Natural killer cell (primary cell): Measurements from ENCODE around the gene ATP5F1B. TPM values are rescaled to one million over a fixed set of nuclear protein-coding genes. Genes with fewer than 3 reads are reported as not detected.

ENCODE experiments used
- ATAC-seq, 3 donors: fragments of 150-1000 bp in 2 of 3; fragments of 200-7000 bp in 1 of 3; cut with Tn5 transposase; 1 replicate in 1 of 3; 2 replicates in 2 of 3; pipeline ENCODE4 v1.10.0; 2021; ENCODE audit warnings: mild to moderate bottlenecking in 2 of 3, moderate library complexity in 2 of 3
- DNase-seq, 2 donors: peaks; one replicate each; pipeline versions ENCODE4 v3.0.0 to v3.0.0-alpha.2; 2013 to 2021; ENCODE audit warnings: mixed read lengths in 1 of 2
- H3K27ac ChIP-seq: one replicate; pipeline ENCODE4 v1.5.1; 2013; ENCODE audit warnings: mild to moderate bottlenecking, low read length
- H3K27me3 ChIP-seq: one replicate; pipeline ENCODE4 v1.6.1; 2013; ENCODE audit warnings: low read length; ENCODE audit not compliant: control insufficient read depth, insufficient read depth
- H3K36me3 ChIP-seq: one replicate; pipeline ENCODE4 v1.6.1; 2013; ENCODE audit warnings: low read length; ENCODE audit not compliant: control insufficient read depth, insufficient read depth
- H3K4me1 ChIP-seq: one replicate; pipeline ENCODE4 v1.6.1; 2013; ENCODE audit warnings: low read length; ENCODE audit not compliant: control insufficient read depth, insufficient read depth
- H3K4me3 ChIP-seq: one replicate; pipeline ENCODE4 v1.5.1; 2013; ENCODE audit warnings: low read length
- H3K9me3 ChIP-seq: one replicate; pipeline ENCODE4 v1.6.1; 2013; ENCODE audit warnings: low read length; ENCODE audit not compliant: control insufficient read depth, insufficient read depth
- H3K27ac Mint-ChIP-seq, 2 donors: one replicate each; pipeline ENCODE4 v1.8.0; 2022; ENCODE audit warnings: mild to moderate bottlenecking in 2 of 2, mixed read lengths in 2 of 2, moderate library complexity in 1 of 2
- H3K27me3 Mint-ChIP-seq, 2 donors: one replicate each; pipeline ENCODE4 v1.8.0; 2022; ENCODE audit warnings: low read depth in 2 of 2, mixed read lengths in 2 of 2
- H3K36me3 Mint-ChIP-seq: one replicate; pipeline ENCODE4 v1.8.0; 2022; ENCODE audit warnings: mixed read lengths
- H3K4me1 Mint-ChIP-seq, 2 donors: one replicate each; pipeline ENCODE4 v1.8.0; 2022; ENCODE audit warnings: mixed read lengths in 2 of 2
- H3K4me3 Mint-ChIP-seq: one replicate; pipeline ENCODE4 v1.8.0; 2022; ENCODE audit warnings: mild to moderate bottlenecking, moderate library complexity, mixed read lengths
- H3K9me3 Mint-ChIP-seq, 2 donors: one replicate each; pipeline ENCODE4 v1.8.0; 2022; ENCODE audit warnings: mixed read lengths in 2 of 2
- WGBS: methylation state at CpG from one replicate; pipeline ENCODE4 v1.1.7; 2013; ENCODE audit warnings: missing lambda C conversion rate; ENCODE audit not compliant: insufficient coverage; 5-methylcytosine and 5-hydroxymethylcytosine counted together
- intact Hi-C: fragments of 100-400 bp; cut with micrococcal nuclease; formaldehyde crosslinking; loops from one replicate; pipeline ENCODE4 v1.14.2; 2022
- total RNA-seq, 4 donors: library from RNA; stranded (reverse); fragments of 120-200 nt in 1 of 4; gene quantifications; one replicate each; pipeline versions ENCODE4 v1.2.3 to v1.2.4, GENCODE V29; 2013 to 2022
- TF ChIP-seq, protein P1 (sequence below): fragments of 200-600 bp; IDR thresholded peaks from one replicate; pipeline ENCODE4 v1.8.0; 2022; ENCODE audit warnings: antibody characterized with exemption

Gene ATP5F1B
- total RNA-seq, 3 donors from 2014 or later (not counting 1 experiment from before 2014, with no cell fraction given) = 335 to 378 (median 342) TPM

DNA sequence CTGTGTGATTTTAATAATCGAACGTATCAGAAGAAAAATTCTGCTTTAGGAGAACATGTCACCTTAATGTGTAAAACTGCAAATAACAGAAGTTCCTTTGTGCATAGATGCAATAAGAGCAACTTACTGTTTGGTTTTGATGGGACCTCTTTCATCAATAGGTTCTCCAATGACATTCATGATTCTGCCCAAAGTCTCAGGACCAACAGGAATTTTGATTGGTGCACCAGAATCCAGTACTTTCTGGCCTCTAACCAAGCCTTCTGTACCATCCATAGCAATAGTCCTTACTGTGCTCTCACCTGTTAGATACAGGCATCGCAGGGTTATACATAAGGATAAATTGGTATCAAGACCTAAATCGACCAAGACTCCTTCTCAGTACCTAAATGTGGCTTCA is 1.1 kb downstream of the ATP5F1B start:
- H3K27ac ChIP-seq = peak overlapping the region; percentile 87
- no peaks in the 10 kb centered on the region for H3K27me3 ChIP-seq
- H3K36me3 Mint-ChIP-seq = peaks cover 13% of the 10 kb centered on the region
- WGBS = 88% methylated on average over 3 of the region's 4 CpGs
- H3K4me1 ChIP-seq = peaks cover 18% of the 10 kb centered on the region
- H3K27me3 Mint-ChIP-seq = no peaks in the 10 kb centered on the region
- no peaks in the 10 kb centered on the region for H3K9me3 Mint-ChIP-seq
- H3K9me3 ChIP-seq = no peaks in the 10 kb centered on the region
- H3K27ac Mint-ChIP-seq = peak overlapping the region; percentile 92 to 97
- peaks cover 42% of the 10 kb centered on the region for H3K36me3 ChIP-seq
- H3K4me3 Mint-ChIP-seq = peak overlapping the region; percentile 96
- H3K4me3 ChIP-seq = peak overlapping the region; percentile 98
- no peak for ATAC-seq
- intact Hi-C loops = no loop called here
- TF ChIP-seq, protein P1, sequence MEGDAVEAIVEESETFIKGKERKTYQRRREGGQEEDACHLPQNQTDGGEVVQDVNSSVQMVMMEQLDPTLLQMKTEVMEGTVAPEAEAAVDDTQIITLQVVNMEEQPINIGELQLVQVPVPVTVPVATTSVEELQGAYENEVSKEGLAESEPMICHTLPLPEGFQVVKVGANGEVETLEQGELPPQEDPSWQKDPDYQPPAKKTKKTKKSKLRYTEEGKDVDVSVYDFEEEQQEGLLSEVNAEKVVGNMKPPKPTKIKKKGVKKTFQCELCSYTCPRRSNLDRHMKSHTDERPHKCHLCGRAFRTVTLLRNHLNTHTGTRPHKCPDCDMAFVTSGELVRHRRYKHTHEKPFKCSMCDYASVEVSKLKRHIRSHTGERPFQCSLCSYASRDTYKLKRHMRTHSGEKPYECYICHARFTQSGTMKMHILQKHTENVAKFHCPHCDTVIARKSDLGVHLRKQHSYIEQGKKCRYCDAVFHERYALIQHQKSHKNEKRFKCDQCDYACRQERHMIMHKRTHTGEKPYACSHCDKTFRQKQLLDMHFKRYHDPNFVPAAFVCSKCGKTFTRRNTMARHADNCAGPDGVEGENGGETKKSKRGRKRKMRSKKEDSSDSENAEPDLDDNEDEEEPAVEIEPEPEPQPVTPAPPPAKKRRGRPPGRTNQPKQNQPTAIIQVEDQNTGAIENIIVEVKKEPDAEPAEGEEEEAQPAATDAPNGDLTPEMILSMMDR = no peak
- H3K4me1 Mint-ChIP-seq = peaks cover 27 to 28% of the 10 kb centered on the region in 2 donors
- DNase-seq = no peak

DNA sequence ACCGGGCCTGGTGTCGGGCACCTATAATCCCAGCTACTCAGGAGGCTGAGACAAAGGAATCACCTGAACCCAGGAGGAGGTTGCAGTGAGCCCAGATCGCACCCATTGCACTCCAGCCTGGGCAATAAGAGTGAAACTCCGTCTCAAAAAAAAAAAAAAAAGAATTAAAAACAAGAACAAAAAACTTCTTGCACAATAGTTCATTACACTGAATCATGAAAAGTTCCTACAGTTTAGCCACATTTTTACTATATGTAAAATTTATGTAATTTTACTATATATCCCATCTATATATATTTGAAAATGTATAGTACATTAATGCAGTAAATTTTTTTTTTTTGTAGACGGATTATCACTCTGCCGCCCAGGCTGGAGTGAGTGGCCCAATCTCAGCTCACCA is 4.6 kb downstream of the ATP5F1B start:
- Histone ChIP-seq H3K27me3 (no peaks in the 10 kb centered on the region), H3K9me3 (no peaks in the 10 kb centered on the region), H3K27ac (no peak overlapping the region), H3K4me3 (no peak overlapping the region), H3K36me3 (peaks cover 67% of the 10 kb centered on the region), H3K4me1 (peaks cover 22% of the 10 kb centered on the region)
- H3K27ac Mint-ChIP-seq = no peak overlapping the region
- H3K27me3 Mint-ChIP-seq = no peaks in the 10 kb centered on the region
- DNase-seq = no peak
- no peak for ATAC-seq
- peaks cover 32 to 33% of the 10 kb centered on the region in 2 donors for H3K4me1 Mint-ChIP-seq
- TF ChIP-seq, protein P1 = no peak
- WGBS = 93% methylated on average over 4 of the region's 6 CpGs
- intact Hi-C loops = no loop called here
- H3K9me3 Mint-ChIP-seq = no peaks in the 10 kb centered on the region
- peaks cover 13% of the 10 kb centered on the region for H3K36me3 Mint-ChIP-seq
- no peak overlapping the region for H3K4me3 Mint-ChIP-seq

DNA sequence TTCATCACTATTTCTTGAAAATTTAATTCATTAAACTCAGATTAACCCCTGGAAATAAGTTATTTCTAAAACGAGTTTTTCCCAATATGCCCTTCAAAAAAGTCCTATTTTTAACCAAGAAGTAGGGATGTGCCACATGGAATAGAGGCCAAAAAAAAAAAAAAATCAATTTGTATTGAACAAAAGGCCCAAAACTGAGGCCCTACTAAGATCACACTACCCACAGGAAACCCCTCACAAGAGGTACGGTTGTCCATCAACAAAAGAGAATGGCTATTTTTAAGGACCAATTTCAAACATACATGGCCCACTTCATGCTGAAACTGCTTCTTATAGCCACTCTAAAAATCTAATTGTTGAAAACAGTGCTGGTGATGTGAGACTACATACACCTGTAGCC is 8.2 kb downstream of the ATP5F1B start:
- DNase-seq (no peak), ATAC-seq (no peak)
- Mint-ChIP-seq H3K27me3 (no peaks in the 10 kb centered on the region), H3K4me3 (peak overlapping the region; percentile 99), H3K9me3 (no peaks in the 10 kb centered on the region), H3K36me3 (no peaks in the 10 kb centered on the region), H3K27ac (peak overlapping the region; percentile 91 to 93), H3K4me1 (peaks cover 39 to 46% of the 10 kb centered on the region in 2 donors)
- H3K4me3 ChIP-seq = no peak overlapping the region
- H3K4me1 ChIP-seq = peaks cover 43% of the 10 kb centered on the region
- no peaks in the 10 kb centered on the region for H3K9me3 ChIP-seq
- intact Hi-C loops = loop anchor here (2.0 to 5.0 kb wide), 3 partner anchors 35 to 275 kb away; partner anchors contain the start of genes APOF, PTGES3 and STAT2
- H3K27me3 ChIP-seq = no peaks in the 10 kb centered on the region
- peak overlapping the region; percentile 68 for H3K27ac ChIP-seq
- 77% methylated on average over 2 of the region's 2 CpGs for whole genome bisulfite sequencing
- TF ChIP-seq, protein P1 = no peak
- H3K36me3 ChIP-seq = peaks cover 52% of the 10 kb centered on the region
